NCI-H2196 treated with DMSO at 0.1 percent for 48 hours (cell line): ENCODE measurements around the gene SLC18A3.

ENCODE experiments used
- DNase-seq: peaks from one replicate; lab custom pipeline; 2025; ENCODE audit not compliant: unreplicated experiment; lab: John Stamatoyannopoulos, UW

Gene SLC18A3

DNA sequence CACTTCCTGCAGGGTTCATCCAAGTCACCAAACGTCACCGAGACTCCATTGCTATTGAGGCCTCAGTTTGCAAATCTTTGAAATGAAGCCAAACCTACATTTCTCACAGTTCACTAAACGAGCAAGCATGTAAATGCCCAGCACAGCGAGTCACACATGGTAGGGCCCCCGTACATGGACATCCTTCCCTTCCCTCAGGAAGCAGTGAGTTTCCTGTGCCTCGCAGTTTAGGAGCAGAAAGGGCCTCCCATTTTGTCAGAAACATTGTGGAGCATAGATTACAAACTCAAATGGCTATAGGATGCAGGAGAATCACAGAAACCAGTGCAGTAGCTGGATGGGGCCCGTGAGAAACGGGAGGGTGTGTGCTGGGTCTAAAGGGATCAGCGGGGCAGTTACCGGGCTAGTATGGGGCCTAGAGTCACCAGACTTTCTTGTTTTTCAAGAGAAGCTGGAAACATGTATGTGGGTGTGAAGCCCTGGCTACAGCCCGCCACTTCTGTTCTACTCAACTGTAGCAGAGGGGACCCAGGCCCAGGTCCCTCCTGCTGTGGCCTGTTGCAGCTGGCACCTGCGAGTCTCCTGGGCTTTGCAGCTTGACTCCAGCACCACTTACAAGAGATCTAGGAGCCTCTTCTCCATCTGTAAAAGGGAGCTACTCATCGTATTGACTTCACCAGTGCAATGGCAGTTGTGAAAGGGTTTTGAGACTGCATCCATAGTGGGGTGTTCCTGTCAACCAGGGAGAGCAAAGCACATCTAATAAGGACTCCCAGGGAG is 14.2 kb upstream of the SLC18A3 start:
- DNase-seq = no peak

GRCh38 chr10:49596493-49596809 is 13.7 kb upstream of the SLC18A3 start:
- no peak for DNase-seq

DNA sequence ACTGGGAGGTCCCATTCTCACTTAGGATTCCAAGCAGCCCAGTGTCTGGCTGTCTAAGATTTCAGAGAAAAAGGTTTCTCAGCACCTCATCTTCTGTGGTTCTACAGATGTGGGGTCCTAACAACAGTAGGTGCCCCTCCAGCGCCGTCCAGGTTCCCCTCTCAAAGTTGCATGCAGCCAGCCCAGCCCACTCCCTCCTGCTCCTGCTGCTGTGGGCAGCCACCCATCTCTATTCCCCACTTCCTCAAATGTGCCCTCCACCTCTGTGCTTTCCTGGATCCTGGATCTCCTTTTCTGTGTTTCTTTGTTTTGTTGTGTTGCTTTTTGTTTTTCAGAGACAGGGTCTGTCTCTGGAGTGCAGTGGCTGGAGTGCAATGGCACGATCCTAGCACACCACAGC is 13.3 kb upstream of the SLC18A3 start:
- DNase-seq = no peak

GRCh38 chr10:49597426-49598163 is 12.5 kb upstream of the SLC18A3 start:
- DNase-seq = no peak

GRCh38 chr10:49598164-49598856 is 11.8 kb upstream of the SLC18A3 start:
- no peak for DNase-seq

DNA sequence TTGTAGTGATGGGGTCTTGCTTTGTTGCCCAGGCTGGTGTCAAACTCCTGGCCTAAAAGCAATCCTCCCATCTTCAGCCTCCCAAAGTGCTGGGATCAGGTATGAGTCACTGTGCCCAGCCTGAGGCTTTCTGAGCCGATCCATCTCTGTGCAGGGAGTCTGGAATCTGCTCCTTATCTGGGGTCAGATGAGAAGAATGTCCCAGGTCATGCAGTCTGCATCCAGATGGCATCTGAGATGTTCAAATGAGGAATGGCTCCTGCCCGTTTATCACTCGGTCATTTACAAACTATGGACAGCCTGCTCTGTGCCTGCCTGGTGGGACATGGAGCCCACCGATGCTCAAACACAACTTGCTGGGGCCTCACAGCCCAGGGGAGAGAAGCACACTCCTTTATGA is 11.1 kb upstream of the SLC18A3 start:
- no peak for DNase-seq

DNA sequence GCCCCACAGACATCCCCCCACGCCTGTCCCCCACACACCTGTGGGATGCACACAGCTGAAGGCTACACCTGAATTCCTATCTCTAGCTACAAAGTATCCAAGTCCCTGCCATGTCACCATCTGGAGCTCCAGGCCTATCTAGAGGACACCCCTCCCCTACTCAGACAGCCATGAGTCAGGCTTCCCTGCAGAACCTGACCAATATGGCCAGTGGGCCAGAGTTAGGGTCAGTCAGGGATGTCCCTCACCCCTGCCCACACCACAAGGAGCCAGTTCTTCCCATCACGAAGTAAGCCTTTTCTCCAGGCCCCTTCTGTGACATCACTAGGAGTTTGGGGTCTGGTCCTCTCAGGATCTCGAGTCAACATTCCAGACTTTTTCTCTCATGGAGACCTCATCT is 10.6 kb upstream of the SLC18A3 start:
- DNase-seq = no peak

GRCh38 chr10:49600046-49600445 is 10.1 kb upstream of the SLC18A3 start:
- no peak for DNase-seq

- no peak for DNase-seq
Observed at GRCh38 chr10:49600781-49601400, 9.2 kb upstream of the SLC18A3 start.

DNA sequence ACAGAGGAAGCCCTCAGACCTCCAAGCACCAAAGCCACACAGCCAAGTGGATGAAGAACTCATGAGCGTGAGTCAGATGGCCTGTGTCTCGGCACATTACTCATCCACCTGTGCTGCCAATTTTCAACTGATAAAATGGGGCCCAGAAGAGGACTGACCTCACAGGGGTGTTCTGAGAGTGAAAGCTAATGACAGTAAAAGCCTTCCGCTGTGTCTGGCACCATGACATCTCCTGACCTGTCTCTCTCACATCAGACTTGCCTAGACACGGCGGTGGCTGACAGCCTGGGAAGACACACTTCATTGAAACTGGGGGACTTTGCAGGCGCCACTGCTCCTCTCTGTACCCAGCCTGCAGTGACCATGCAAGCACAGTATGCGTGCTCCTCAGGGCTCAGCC is 8.3 kb upstream of the SLC18A3 start:
- DNase-seq = no peak

DNA sequence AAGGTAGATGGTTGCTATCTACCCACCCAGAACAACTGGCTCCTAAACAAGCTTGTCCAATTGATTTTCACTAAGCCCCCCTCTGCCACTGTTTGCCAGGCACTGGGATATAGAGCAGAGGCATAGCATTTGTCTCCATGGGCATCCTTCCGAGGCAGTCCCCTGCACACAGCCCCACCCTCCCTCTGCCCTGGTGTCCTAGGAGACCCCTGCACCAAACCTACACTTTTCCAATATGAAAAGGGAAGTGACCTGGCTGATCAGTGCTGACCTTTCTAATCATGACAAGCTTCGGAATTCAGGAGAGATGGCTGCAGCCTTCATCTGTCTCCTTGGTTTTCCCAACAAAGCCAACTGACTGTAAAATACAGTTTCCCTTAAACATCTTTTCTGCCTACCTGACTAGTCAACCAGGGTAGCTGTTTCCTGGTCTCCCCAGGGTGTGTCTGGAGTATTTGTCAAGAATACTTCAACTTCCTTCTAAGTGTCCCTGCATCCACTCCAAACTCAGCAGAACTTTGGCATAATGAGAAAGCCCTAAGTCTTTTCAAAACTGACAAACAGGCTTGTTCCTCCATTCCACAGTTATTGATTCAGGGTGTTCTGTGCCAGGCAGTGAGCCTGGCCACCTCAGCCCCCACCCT is 7.6 kb upstream of the SLC18A3 start:
- DNase-seq = no peak

GRCh38 chr10:49605216-49605938 is 4.7 kb upstream of the SLC18A3 start:
- DNase-seq = no peak

DNA sequence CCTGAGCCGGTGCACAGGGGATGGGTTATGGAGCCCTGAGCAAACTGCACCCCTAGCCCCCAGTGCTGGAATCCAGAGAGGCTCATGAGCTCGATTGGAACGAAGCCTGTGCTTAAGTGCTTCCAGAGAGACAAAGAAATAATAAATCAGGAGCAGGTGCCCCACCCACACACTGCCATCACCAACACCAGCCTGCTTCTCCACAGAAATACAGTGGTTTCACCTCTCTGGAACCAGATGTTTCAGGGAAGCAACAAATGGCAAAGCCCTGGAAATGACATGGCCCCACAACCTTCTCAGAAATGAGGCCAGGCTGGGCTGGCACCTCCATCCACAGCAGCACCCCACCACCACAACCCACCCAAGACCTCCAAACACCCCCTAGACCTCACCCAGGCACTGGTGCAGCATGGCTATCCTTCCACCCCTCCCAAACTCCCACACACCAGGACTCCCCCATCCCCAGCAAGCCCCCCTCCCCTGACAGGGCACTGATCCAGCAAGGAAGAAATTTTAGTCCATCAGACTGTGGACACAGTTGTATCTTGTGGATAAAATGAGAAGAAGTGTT is 4.1 kb upstream of the SLC18A3 start:
- DNase-seq = no peak

DNA sequence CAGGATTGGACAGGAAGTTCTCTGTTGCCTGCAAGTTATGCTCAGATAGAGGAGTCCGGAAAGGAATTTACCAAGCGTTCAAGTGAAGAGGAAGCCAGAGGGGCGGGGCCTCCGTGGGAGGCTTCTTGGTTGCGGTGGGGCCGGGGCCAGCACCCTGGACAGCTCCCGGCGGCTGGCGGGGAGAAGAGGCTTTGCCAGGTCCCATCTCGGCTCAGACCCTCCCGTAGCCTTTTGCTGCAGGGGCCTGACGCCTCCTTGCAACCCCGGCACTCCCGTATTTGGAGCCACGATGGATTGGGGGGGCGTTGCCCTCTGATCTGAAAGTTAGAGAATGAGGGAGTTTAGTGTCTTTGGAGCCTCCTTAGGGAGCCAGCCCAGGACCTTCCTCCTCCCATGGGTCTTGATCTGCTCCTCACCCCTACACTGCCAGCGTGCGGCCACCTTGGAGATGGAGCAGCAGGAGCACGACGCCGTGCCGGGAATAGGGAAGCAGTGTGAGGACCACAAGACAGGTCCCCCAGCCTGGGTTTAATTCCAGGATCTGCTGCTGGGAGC is 3.1 kb upstream of the SLC18A3 start:
- DNase-seq = no peak

DNA sequence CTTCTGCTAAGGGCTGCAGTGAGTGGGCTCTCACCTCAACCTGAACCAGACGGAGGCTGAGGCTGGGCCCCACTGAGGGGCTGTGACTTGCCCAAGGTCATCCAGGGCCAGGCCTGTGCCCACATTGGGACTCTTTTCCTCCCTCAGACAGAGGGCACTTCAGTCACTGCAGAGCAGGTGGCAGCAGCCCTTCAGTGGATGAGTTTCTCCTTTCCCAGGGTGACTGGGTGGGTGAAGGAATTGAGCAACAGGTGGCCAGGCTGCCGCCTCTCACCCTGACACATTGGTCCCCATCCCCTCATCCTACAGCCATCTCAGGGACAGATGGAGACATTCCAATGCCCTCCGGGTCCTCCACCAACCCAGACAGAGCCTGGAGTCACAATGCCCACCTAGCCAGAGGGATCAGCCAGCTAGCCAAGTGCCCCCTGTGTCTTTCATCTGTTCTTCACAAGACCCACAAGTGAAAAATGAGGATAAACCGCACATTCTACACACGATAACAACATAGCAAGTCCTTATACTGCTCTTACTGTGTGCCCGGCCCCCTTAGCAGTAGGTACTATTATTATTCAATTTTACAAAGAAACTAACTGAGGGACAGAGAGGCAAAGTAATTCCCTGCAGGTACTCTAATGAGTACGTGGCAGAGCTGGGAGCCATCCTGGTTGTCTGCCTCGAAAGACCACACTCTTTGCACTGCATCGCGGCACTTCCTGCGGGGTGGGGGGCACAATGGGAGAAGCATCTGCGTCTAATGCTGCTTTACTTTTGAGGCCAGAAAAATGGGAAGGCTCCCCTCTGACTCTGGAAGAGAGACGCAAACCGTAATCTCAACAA is 1.7 kb upstream of the SLC18A3 start:
- DNase-seq = no peak

GRCh38 chr10:49609006-49609282 is 1.2 kb upstream of the SLC18A3 start:
- DNase-seq = no peak

DNA sequence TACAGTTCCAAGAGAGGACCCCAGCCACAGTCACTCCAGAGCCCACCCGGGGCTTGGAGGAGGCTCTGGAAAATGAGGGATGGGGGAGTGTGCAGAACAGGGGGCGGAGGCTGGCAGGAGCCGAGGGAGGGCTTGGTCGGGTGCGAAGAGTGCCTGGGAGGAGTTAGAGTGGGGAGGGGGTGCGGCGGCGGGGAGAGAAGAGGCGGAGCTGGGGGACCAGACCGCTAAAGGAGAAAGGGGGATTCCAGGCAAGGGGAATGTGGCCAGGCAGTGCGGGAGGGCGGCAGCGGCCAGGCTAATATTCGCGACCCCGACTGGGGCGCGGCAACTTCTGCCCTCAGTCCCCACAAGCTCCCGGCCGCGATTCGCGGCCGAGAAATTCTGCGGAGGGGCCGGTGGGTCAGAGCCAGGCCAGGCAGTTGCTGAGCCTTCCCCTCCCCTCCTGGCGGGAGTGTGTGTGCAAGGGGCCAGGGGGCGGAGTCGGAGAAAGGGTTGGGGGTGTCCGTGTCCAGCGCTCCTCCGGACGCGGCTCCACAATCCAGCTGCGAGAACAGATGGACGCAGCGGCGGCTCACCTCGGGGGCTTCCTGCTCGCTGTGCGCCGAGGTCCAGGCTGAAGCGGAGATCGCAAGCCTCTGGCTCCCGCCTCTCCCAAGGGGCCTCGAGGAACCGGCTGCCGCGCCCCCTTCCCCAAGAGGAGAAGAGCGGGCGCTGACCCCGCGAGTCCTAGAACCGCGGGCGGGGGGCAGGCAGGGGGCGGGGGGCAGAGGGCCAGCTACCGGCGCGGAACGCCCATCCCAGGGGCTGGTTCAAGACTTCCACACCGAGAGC is 612 bp upstream of the SLC18A3 start:
- DNase-seq = no peak

GRCh38 chr10:49610458-49611165 is 502 bp downstream of the SLC18A3 start:
- DNase-seq = no peak
